Adrenal gland (tissue), 5 donors: Measurements from ENCODE around the gene IQGAP2.

Experiments used
- POLR2A ChIP-seq, 2 donors: fragments of 450-650 bp; IDR thresholded peaks; one replicate each; pipeline ENCODE4 v1.6.1; 2017; ENCODE audit warnings: antibody characterized with exemption in 2 of 2, mild to moderate bottlenecking in 2 of 2, moderate library complexity in 1 of 2
- TF ChIP-seq, protein P1 (sequence below), 6 experiments: fragments of 450-650 bp in 4 of 6; fragments of 200-600 bp in 2 of 6; sonication (generic) in 1 of 6; IDR thresholded peaks; 1 replicate in 5 of 6; 2 replicates in 1 of 6; pipeline versions ENCODE4 v1.5.1 to v1.8.0; 2016 to 2021; ENCODE audit warnings: antibody characterized with exemption in 6 of 6, mild to moderate bottlenecking in 2 of 6, moderate library complexity in 1 of 6
- donor health status: DM: no; HTN: no; CAD: no.

DNA sequence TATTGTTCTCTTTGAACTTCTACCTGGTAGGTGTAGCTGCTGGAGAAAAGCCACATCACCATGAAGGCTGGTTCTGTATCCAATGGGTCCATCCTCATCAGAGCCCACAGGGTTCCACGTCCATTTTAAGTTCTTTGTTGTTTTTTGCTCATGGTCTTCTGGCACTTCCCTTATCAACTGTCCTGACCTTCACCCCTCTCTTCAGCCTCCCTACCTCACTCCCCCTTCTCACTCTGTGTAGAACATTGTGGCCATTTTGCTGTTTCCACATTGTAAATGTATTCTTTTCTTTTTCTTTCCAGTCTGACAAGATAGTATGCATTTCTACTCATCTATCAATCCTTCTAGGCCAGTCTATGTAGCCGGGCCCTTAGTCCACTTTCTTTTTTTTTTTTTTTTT lies 264.4 kb downstream of the IQGAP2 start:
- TF ChIP-seq POLR2A (IDR thresholded peaks at IDR 0.05): no peak
- TF ChIP-seq, protein P1, sequence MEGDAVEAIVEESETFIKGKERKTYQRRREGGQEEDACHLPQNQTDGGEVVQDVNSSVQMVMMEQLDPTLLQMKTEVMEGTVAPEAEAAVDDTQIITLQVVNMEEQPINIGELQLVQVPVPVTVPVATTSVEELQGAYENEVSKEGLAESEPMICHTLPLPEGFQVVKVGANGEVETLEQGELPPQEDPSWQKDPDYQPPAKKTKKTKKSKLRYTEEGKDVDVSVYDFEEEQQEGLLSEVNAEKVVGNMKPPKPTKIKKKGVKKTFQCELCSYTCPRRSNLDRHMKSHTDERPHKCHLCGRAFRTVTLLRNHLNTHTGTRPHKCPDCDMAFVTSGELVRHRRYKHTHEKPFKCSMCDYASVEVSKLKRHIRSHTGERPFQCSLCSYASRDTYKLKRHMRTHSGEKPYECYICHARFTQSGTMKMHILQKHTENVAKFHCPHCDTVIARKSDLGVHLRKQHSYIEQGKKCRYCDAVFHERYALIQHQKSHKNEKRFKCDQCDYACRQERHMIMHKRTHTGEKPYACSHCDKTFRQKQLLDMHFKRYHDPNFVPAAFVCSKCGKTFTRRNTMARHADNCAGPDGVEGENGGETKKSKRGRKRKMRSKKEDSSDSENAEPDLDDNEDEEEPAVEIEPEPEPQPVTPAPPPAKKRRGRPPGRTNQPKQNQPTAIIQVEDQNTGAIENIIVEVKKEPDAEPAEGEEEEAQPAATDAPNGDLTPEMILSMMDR (IDR thresholded peaks at IDR 0.05): no peak
